Smooth muscle cell (in vitro differentiated cells): ENCODE measurements around the gene PROM2. TPM values are rescaled to one million over a fixed set of nuclear protein-coding genes. Genes with fewer than 3 reads are reported as not detected.

ENCODE experiments used
- DNase-seq: peaks from one replicate; lab custom pipeline; 2025; ENCODE audit not compliant: unreplicated experiment; lab: John Stamatoyannopoulos, UW
- H2AFZ ChIP-seq: fragments of 200-600 bp; sonication (generic); 2 replicates; pipeline ENCODE4 v1.6.0; 2016; ENCODE audit warnings: antibody characterized with exemption, low read depth, mild to moderate bottlenecking
- H3F3A ChIP-seq: fragments of 200-600 bp; sonication (generic); 2 replicates; pipeline ENCODE4 v1.6.0; 2017; ENCODE audit warnings: antibody characterized with exemption, low read depth
- H3K27ac ChIP-seq: fragments of 200-600 bp; sonication (generic); 2 replicates; pipeline ENCODE4 v1.5.1; 2016; ENCODE audit warnings: low read depth, mild to moderate bottlenecking
- H3K27me3 ChIP-seq: fragments of 200-600 bp; sonication (generic); 2 replicates; pipeline ENCODE4 v1.6.1; 2016; ENCODE audit warnings: low read depth, mild to moderate bottlenecking
- H3K36me3 ChIP-seq: fragments of 200-600 bp; sonication (generic); 2 replicates; pipeline ENCODE4 v1.5.1; 2016; ENCODE audit warnings: low read depth
- H3K4me1 ChIP-seq: fragments of 200-600 bp; sonication (generic); 2 replicates; pipeline ENCODE4 v1.5.1; 2016; ENCODE audit warnings: low read depth
- H3K4me2 ChIP-seq: fragments of 200-600 bp; sonication (generic); 2 replicates; pipeline ENCODE4 v1.6.0; 2016; ENCODE audit warnings: mild to moderate bottlenecking
- H3K4me3 ChIP-seq: fragments of 200-600 bp; sonication (generic); 2 replicates; pipeline ENCODE4 v1.5.1; 2016; ENCODE audit warnings: mild to moderate bottlenecking
- H3K79me2 ChIP-seq: fragments of 200-600 bp; sonication (generic); 2 replicates; pipeline ENCODE4 v1.6.0; 2016; ENCODE audit warnings: low read depth, mild to moderate bottlenecking
- H3K9ac ChIP-seq: fragments of 200-600 bp; sonication (generic); 2 replicates; pipeline ENCODE4 v1.6.0; 2016; ENCODE audit warnings: low read depth
- H3K9me3 ChIP-seq: fragments of 200-600 bp; sonication (generic); replicated peaks from 2 replicates; pipeline ENCODE4 v1.5.1; 2016; ENCODE audit warnings: low read depth
- H4K20me1 ChIP-seq: fragments of 200-600 bp; sonication (generic); 2 replicates; pipeline ENCODE4 v1.6.0; 2016; ENCODE audit warnings: low read depth
- WGBS: methylation state at CpG from one replicate; pipeline ENCODE4 v1.1.7; 2016; ENCODE audit warnings: low lambda C conversion rate; 5-methylcytosine and 5-hydroxymethylcytosine counted together
- polyA plus RNA-seq: library from polyadenylated mRNA; unstranded; fragments of >200 nt; fragmentation: Nextera tagmentation; extraction: Ambion mirVana; gene quantifications from 2 replicates; pipeline ENCODE4 v1.2.1, GENCODE V29; 2016
- total RNA-seq: library from RNA; depleted of rRNA; stranded (reverse); fragments of >200 nt; gene quantifications from 2 replicates; pipeline ENCODE4 v1.2.3, GENCODE V29; 2014
- TF ChIP-seq, protein P1 (sequence below): fragments of 200-600 bp; sonication (generic); IDR thresholded peaks from 2 replicates; pipeline ENCODE4 v1.5.1; 2017; ENCODE audit warnings: borderline replicate concordance, mild to moderate bottlenecking, antibody characterized with exemption; ENCODE audit not compliant: insufficient read depth, poor library complexity, severe bottlenecking

The PROM2 gene
- total and polyA plus RNA-seq, 2 experiments from 2014 or later, result 0.70 to 4.2 TPM

DNA sequence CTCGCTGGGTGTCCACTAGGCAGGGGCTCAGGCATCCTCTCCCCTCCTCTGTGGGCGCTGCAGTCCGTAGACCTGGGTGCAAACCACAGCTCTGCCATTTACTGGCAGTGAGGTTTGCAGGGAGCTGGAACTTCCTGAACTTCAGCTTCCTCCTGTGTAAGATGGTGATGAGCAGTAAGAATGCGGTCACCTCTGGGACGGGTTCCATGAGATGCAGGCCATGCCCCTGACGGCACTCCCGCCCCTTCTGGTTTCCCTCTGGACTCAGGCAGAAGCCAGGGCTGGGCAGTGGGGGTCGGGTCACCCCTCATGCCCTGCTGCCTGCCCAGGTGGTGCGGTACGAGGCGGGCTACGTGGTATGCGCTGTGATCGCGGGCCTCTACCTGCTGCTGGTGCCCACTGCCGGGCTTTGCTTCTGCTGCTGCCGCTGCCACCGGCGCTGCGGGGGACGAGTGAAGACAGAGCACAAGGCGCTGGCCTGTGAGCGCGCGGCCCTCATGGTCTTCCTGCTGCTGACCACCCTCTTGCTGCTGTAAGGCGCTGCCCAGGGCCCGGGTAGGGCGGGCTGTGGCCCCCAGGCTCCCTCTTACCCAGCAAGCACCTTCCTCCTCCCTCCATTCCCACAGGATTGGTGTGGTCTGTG lies 1.5 kb downstream of the PROM2 start:
- no peaks in the 10 kb centered on the region for H3K36me3 ChIP-seq
- no peak overlapping the region for H3K4me3 ChIP-seq
- DNase-seq, result no peak
- H3K27ac ChIP-seq, result no peak overlapping the region
- TF ChIP-seq, protein P1, sequence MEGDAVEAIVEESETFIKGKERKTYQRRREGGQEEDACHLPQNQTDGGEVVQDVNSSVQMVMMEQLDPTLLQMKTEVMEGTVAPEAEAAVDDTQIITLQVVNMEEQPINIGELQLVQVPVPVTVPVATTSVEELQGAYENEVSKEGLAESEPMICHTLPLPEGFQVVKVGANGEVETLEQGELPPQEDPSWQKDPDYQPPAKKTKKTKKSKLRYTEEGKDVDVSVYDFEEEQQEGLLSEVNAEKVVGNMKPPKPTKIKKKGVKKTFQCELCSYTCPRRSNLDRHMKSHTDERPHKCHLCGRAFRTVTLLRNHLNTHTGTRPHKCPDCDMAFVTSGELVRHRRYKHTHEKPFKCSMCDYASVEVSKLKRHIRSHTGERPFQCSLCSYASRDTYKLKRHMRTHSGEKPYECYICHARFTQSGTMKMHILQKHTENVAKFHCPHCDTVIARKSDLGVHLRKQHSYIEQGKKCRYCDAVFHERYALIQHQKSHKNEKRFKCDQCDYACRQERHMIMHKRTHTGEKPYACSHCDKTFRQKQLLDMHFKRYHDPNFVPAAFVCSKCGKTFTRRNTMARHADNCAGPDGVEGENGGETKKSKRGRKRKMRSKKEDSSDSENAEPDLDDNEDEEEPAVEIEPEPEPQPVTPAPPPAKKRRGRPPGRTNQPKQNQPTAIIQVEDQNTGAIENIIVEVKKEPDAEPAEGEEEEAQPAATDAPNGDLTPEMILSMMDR, result no peak
- H3K4me1 ChIP-seq, result no peaks in the 10 kb centered on the region
- H3K79me2 ChIP-seq, result no peaks in the 10 kb centered on the region
- no peak overlapping the region for H2AFZ ChIP-seq
- H3F3A ChIP-seq, result no peaks in the 10 kb centered on the region
- H3K9ac ChIP-seq, result no peak overlapping the region
- no peaks in the 10 kb centered on the region for H3K9me3 ChIP-seq
- no peaks in the 10 kb centered on the region for H3K27me3 ChIP-seq
- no peaks in the 10 kb centered on the region for H4K20me1 ChIP-seq
- H3K4me2 ChIP-seq, result no peak overlapping the region
- 92% methylated on average over 25 of the region's 28 CpGs for WGBS

DNA sequence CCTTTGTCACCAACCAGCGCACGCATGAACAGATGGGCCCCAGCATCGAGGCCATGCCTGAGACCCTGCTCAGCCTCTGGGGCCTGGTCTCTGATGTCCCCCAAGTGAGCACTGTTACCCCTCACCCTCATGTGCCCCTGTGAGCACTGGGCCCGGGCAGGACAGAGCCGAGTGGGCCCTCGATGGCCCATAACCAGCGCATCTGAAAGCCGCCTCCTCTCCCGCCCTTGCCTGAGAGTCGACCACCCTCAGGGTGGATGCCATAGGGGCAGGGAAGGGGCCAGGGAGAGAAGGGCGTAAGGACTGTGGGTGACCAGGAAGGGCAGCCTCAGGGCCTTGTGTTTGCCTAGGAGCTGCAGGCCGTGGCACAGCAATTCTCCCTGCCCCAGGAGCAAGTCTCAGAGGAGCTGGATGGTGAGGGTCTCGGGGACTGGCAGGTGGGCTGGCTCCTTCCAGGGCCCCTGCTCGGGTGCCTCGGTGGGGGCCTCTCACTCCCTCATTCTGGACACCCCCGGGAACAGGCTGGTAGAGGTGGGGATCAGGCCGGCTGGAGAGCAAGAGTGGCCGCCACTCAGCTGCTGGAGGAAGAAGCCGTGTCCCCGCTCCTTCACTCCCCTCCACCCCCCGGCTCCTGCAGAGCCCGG lies 2.1 kb downstream of the PROM2 start:
- TF ChIP-seq, protein P1, result no peak
- Histone ChIP-seq H3K4me2 (no peak overlapping the region), H2AFZ (no peak overlapping the region), H3K4me1 (no peaks in the 10 kb centered on the region), H3K4me3 (no peak overlapping the region), H4K20me1 (no peaks in the 10 kb centered on the region), H3K9ac (no peak overlapping the region), H3K79me2 (no peaks in the 10 kb centered on the region), H3K9me3 (no peaks in the 10 kb centered on the region), H3K27me3 (no peaks in the 10 kb centered on the region), H3K36me3 (no peaks in the 10 kb centered on the region), H3F3A (no peaks in the 10 kb centered on the region), H3K27ac (no peak overlapping the region)
- no peak for DNase-seq
- 95% methylated on average over 19 of the region's 22 CpGs for WGBS

DNA sequence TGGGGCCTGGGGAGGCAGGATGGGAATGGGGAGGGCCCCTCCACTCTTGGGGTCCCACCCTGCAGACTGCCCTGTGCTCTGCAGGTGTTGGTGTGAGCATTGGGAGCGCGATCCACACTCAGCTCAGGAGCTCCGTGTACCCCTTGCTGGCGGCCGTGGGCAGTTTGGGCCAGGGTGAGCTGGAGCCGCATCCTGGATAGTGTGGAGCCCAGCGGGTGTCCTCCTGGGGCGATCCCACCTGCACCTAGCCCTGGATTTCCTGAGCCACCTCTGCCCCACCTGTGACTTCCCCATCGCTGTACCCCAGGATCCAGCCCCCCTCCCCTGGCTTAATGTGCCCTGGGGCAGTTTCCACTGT lies 2.6 kb downstream of the PROM2 start:
- Histone ChIP-seq H3K36me3 (no peaks in the 10 kb centered on the region), H3K27me3 (no peaks in the 10 kb centered on the region), H3K4me2 (no peak overlapping the region), H2AFZ (no peak overlapping the region), H3F3A (no peaks in the 10 kb centered on the region), H3K4me1 (no peaks in the 10 kb centered on the region), H3K9me3 (no peaks in the 10 kb centered on the region), H3K4me3 (no peak overlapping the region), H3K79me2 (no peaks in the 10 kb centered on the region), H4K20me1 (no peaks in the 10 kb centered on the region), H3K27ac (no peak overlapping the region), H3K9ac (no peak overlapping the region)
- TF ChIP-seq, protein P1, result no peak
- WGBS, result 94% methylated on average over 9 of the region's 9 CpGs
- no peak for DNase-seq

DNA sequence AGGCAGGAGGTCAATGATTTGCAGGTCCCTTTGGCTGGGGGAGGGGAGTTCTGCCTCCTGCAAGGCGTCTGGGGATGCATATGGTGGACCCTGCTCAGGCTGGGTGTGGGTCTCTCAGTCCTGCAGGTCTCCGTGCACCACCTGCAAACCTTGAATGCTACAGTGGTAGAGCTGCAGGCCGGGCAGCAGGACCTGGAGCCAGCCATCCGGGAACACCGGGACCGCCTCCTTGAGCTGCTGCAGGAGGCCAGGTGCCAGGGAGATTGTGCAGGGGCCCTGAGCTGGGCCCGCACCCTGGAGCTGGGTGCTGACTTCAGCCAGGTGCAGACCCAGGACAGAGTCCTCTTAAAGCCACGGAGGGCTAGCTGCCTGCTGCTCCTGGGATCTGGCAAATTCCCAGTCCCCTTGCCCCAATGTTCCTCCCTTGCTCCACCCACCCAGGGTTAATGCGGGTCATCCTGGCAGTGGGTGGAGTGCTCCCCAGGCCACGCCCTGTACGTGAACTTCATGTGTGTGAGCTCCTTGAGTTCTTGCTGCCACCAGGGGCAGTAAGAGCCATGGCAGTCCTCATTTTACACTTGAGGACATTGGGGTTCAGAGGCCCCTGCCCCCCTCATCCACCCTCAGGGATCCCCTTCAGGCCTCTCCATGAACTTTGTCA lies 3.1 kb downstream of the PROM2 start:
- Histone ChIP-seq H3K27me3 (no peaks in the 10 kb centered on the region), H3K27ac (no peak overlapping the region), H3K4me2 (no peak overlapping the region), H3K36me3 (no peaks in the 10 kb centered on the region), H3K4me3 (no peak overlapping the region), H3K9ac (no peak overlapping the region), H2AFZ (no peak overlapping the region), H3K4me1 (no peaks in the 10 kb centered on the region), H3F3A (no peaks in the 10 kb centered on the region), H4K20me1 (no peaks in the 10 kb centered on the region), H3K9me3 (no peaks in the 10 kb centered on the region), H3K79me2 (no peaks in the 10 kb centered on the region)
- 84% methylated on average over 11 of the region's 11 CpGs for WGBS
- no peak for DNase-seq
- TF ChIP-seq, protein P1, result no peak
